Tibial nerve (tissue), 4 donors: Measurements from ENCODE around the gene ZBTB11. TPM values are rescaled to one million over a fixed set of nuclear protein-coding genes. Genes with fewer than 3 reads are reported as not detected.

Experiments used
- DNase-seq, 2 donors: peaks; one replicate each; pipeline ENCODE4 v3.0.0-alpha.2; 2019; ENCODE audit warnings: low spot score in 2 of 2
- H3K27ac ChIP-seq, 4 donors: fragments of 200-600 bp; sonication (generic) in 3 of 4; one replicate each; pipeline ENCODE4 v1.5.1; 2017 to 2019; ENCODE audit warnings: mild to moderate bottlenecking in 1 of 4
- H3K27me3 ChIP-seq, 2 donors: fragments of 200-600 bp; sonication (generic) in 1 of 2; one replicate each; pipeline versions ENCODE4 v1.5.1 to v1.6.0; 2017 to 2019
- H3K36me3 ChIP-seq, 3 donors: fragments of 200-600 bp; sonication (generic); one replicate each; pipeline ENCODE4 v1.5.1; 2018 to 2019
- H3K4me1 ChIP-seq, 4 donors: fragments of 200-600 bp; sonication (generic) in 3 of 4; one replicate each; pipeline ENCODE4 v1.5.1; 2017 to 2019
- H3K4me3 ChIP-seq, 4 donors: fragments of 200-600 bp; sonication (generic) in 3 of 4; one replicate each; pipeline ENCODE4 v1.5.1; 2017 to 2019; ENCODE audit warnings: mild to moderate bottlenecking in 1 of 4, moderate library complexity in 1 of 4
- H3K9me3 ChIP-seq, 4 donors: fragments of 200-600 bp; sonication (generic) in 3 of 4; one replicate each; pipeline ENCODE4 v1.5.1; 2017 to 2019
- CTCF ChIP-seq, 5 experiments: fragments of 200-600 bp in 3 of 5; fragments of 450-650 bp in 2 of 5; sonication (generic) in 3 of 5; IDR thresholded peaks; one replicate each; pipeline ENCODE4 v1.5.1; 2016 to 2019; ENCODE audit warnings: antibody characterized with exemption in 5 of 5, mild to moderate bottlenecking in 3 of 5, moderate library complexity in 2 of 5
- EP300 ChIP-seq, 2 donors: sonication (generic); formaldehyde crosslinking; IDR thresholded peaks; one replicate each; pipeline ENCODE4 v1.6.1; 2017; ENCODE audit warnings: antibody characterized with exemption in 2 of 2, mild to moderate bottlenecking in 1 of 2
- POLR2A ChIP-seq, 2 donors: fragments of 450-650 bp; IDR thresholded peaks; one replicate each; pipeline ENCODE4 v1.6.1; 2017; ENCODE audit warnings: antibody characterized with exemption in 2 of 2, mild to moderate bottlenecking in 2 of 2, moderate library complexity in 2 of 2
- WGBS, 2 donors: methylation state at CpG; one replicate each; pipeline ENCODE4 v1.1.5; 2018; 5-methylcytosine and 5-hydroxymethylcytosine counted together
- total RNA-seq, 4 donors: library from RNA; depleted of rRNA; stranded (reverse); fragments of >200 nt; gene quantifications; one replicate each; pipeline ENCODE4 v1.1.0, GENCODE V29; 2016

The ZBTB11 gene
- total RNA-seq, 4 donors from 2014 or later = 18.3 to 20.5 (median 19.6) TPM

- TF ChIP-seq POLR2A (IDR thresholded peaks at IDR 0.05) = no peak
- no peak for TF ChIP-seq EP300 (IDR thresholded peaks at IDR 0.05)
- TF ChIP-seq CTCF (IDR thresholded peaks at IDR 0.05) = no peak
Observed at GRCh38 chr3:101640256-101640655, 36.7 kb downstream of the ZBTB11 start.

GRCh38 chr3:101639280-101639963 lies 37.5 kb downstream of the ZBTB11 start:
- DNase-seq = no peak
- no peaks in the 10 kb centered on the region for H3K4me1 ChIP-seq
- no peaks in the 10 kb centered on the region for H3K27me3 ChIP-seq
- H3K9me3 ChIP-seq = no peaks in the 10 kb centered on the region
- no peak overlapping the region for H3K27ac ChIP-seq
- H3K36me3 ChIP-seq = no peaks in the 10 kb centered on the region
- 80 to 88% methylated on average over 18 of the region's 18 CpGs for WGBS, 2 donors
- no peak overlapping the region for H3K4me3 ChIP-seq
- TF ChIP-seq CTCF (IDR thresholded peaks at IDR 0.05) (no peak), POLR2A (IDR thresholded peaks at IDR 0.05) (no peak)

More at GRCh38 chr3:101640256-101640655, 36.7 kb downstream of the ZBTB11 start:
- no peaks in the 10 kb centered on the region for H3K36me3 ChIP-seq
- no peaks in the 10 kb centered on the region for H3K4me1 ChIP-seq
- H3K27ac ChIP-seq = no peak overlapping the region
- H3K27me3 ChIP-seq = no peaks in the 10 kb centered on the region
- no peak for DNase-seq
- WGBS, 2 donors = 93 to 94% methylated on average over 10 of the region's 10 CpGs
- H3K9me3 ChIP-seq = no peaks in the 10 kb centered on the region
- H3K4me3 ChIP-seq = no peak overlapping the region

DNA sequence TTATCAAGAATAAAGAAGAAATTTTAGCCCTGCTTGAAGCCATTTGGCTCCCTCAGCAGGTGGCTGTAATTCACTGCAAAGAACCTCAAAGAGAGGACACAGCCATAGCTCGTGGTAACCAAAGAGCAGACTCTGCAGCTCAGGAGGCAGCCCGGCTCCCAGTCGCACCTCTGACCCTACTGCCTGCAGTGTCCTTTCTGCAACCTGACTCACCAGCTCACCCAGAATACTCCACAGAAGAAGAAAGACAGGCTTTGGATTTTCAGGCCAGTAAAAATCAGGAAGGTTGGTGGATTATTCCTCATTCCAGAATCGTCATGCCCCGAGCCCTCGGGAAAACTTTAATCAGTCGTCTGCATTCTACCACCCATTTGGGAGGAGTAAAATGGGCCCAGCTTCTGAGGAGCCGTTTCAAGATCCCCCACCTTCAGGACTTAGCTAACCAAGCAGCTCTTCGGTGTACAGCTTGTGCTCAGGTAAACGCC lies 38.6 kb downstream of the ZBTB11 start:
- Histone ChIP-seq H3K4me3 (no peak overlapping the region), H3K27ac (no peak overlapping the region), H3K4me1 (no peaks in the 10 kb centered on the region), H3K9me3 (no peaks in the 10 kb centered on the region), H3K36me3 (no peaks in the 10 kb centered on the region), H3K27me3 (no peaks in the 10 kb centered on the region)
- 71 to 75% methylated on average over 10 of the region's 10 CpGs for WGBS, 2 donors
- TF ChIP-seq CTCF (IDR thresholded peaks at IDR 0.05) (no peak), EP300 (IDR thresholded peaks at IDR 0.05) (no peak), POLR2A (IDR thresholded peaks at IDR 0.05) (no peak)
- no peak for DNase-seq

- Histone ChIP-seq H3K27me3 (no peaks in the 10 kb centered on the region), H3K36me3 (no peaks in the 10 kb centered on the region), H3K27ac (no peak overlapping the region), H3K4me3 (no peak overlapping the region), H3K4me1 (no peaks in the 10 kb centered on the region), H3K9me3 (no peaks in the 10 kb centered on the region)
- no peak for DNase-seq
- 86 to 89% methylated on average over 10 of the region's 10 CpGs for WGBS, 2 donors
- TF ChIP-seq CTCF (IDR thresholded peaks at IDR 0.05) = no peak
- no peak for TF ChIP-seq EP300 (IDR thresholded peaks at IDR 0.05)
- TF ChIP-seq POLR2A (IDR thresholded peaks at IDR 0.05) = no peak
Observed at GRCh38 chr3:101637451-101637850, 39.5 kb downstream of the ZBTB11 start.

DNA sequence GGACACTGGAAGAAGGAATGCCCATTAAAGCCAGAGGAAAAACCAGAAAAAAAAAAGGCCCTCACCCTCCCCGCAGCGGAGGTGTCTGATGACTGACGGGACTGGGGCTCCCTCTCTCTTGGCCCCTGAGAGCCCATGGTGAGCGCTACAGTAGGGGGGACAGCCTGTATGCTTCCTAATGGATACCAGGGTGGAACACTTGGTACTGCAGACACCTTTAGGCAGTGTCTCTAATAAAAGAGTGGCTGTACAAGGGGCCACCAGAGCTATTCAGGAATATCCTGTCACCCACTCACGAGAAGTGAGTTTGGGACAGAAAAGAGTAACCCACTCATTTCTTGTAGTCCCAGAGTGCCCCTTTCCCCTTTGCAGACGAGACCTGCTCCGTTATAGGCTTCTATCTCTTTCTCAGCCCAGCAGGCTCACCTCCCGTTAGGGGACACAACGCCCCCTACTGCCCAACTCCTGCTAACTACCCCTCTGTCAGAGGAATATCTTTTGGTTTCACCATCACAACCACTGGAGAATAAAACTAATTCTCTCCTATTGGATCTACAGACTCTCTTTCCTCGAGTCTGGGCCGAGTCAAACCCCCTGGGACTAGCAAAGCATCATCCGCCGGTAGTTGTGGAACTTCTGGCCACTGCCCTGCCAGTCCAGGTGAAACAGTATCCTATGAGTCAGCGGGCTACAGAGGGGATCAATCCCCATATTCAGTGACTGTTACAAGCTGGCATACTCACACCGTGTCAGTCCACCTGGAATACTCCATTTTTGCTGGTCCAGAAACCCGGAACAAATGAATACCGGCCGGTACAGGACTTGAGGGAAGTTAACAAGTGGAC lies 40.8 kb downstream of the ZBTB11 start:
- no peak overlapping the region for H3K4me3 ChIP-seq
- no peaks in the 10 kb centered on the region for H3K27me3 ChIP-seq
- H3K36me3 ChIP-seq = no peaks in the 10 kb centered on the region
- 49% methylated on average over 18 of the region's 18 CpGs for WGBS, 2 donors
- TF ChIP-seq CTCF (IDR thresholded peaks at IDR 0.05) (peak in 3 of 5 experiments; percentile 37 to 43 (median 39)), POLR2A (IDR thresholded peaks at IDR 0.05) (no peak)
- no peaks in the 10 kb centered on the region for H3K9me3 ChIP-seq
- no peaks in the 10 kb centered on the region for H3K4me1 ChIP-seq
- no peak overlapping the region for H3K27ac ChIP-seq
- peak in 1 of 2 donors; percentile 9 for DNase-seq
